Spinal cord (tissue), 10 donors: ENCODE measurements around the gene PEX19. TPM values are rescaled to one million over a fixed set of nuclear protein-coding genes. Genes with fewer than 3 reads are reported as not detected.

Experiments
- DNase-seq, 6 donors: peaks; one replicate each; pipeline versions ENCODE4 v3.0.0 to v3.0.0-alpha.2; 2013 to 2015; ENCODE audit warnings: low spot score in 6 of 6, low read depth in 4 of 6
- H3K27ac ChIP-seq: one replicate; pipeline ENCODE4 v1.5.1; 2013; ENCODE audit warnings: low read depth, low read length, control low read depth
- H3K27me3 ChIP-seq: one replicate; pipeline ENCODE4 v1.6.1; 2013; ENCODE audit warnings: low read length; ENCODE audit not compliant: control insufficient read depth, insufficient read depth
- H3K36me3 ChIP-seq: one replicate; pipeline ENCODE4 v1.6.1; 2013; ENCODE audit warnings: low read length; ENCODE audit not compliant: control insufficient read depth, insufficient read depth
- H3K4me1 ChIP-seq: one replicate; pipeline ENCODE4 v1.6.1; 2013; ENCODE audit warnings: low read length; ENCODE audit not compliant: control insufficient read depth, insufficient read depth
- H3K4me3 ChIP-seq: one replicate; pipeline ENCODE4 v1.5.1; 2013; ENCODE audit warnings: low read depth, low read length, control low read depth
- H3K9me3 ChIP-seq: one replicate; pipeline ENCODE4 v1.6.1; 2013; ENCODE audit warnings: low read length; ENCODE audit not compliant: control insufficient read depth, insufficient read depth
- WGBS: methylation state at CpG from one replicate; pipeline ENCODE4 v1.1.5; 2013; ENCODE audit warnings: missing lambda C conversion rate; ENCODE audit not compliant: insufficient coverage; 5-methylcytosine and 5-hydroxymethylcytosine counted together
- polyA plus RNA-seq, 2 donors: library from polyadenylated mRNA; unstranded; fragments of 120-200 nt; gene quantifications; one replicate each; pipeline ENCODE4 v1.2.1, GENCODE V29; 2013; ENCODE audit not compliant: insufficient read length in 2 of 2
- total RNA-seq, 2 donors: library from RNA; depleted of rRNA in 1 of 2; stranded (reverse); fragments of 120-200 nt in 1 of 2; fragments of >200 nt in 1 of 2; gene quantifications; one replicate each; pipeline versions ENCODE4 v1.2.3 to v1.2.4, GENCODE V29; 2013 to 2014
- donor health status: healthy.

Gene PEX19
- total and polyA plus RNA-seq, 4 donors: 54.6 to 67.5 (median 65.2) TPM

- Histone ChIP-seq H3K4me1 (peaks cover 12% of the 10 kb centered on the region), H3K36me3 (peaks cover 30% of the 10 kb centered on the region), H3K4me3 (peak overlapping the region; percentile 97), H3K27me3 (no peaks in the 10 kb centered on the region), H3K27ac (no peak overlapping the region), H3K9me3 (no peaks in the 10 kb centered on the region)
- WGBS: 87% methylated on average over 23 of the region's 23 CpGs
- no peak for DNase-seq
These were observed 573 bp upstream of the PEX19 start for GRCh38 chr1:160285506-160285905.

GRCh38 chr1:160284220-160284781 is 632 bp downstream of the PEX19 start:
- Histone ChIP-seq H3K27me3 (no peaks in the 10 kb centered on the region), H3K4me3 (peak overlapping the region; percentile 97), H3K27ac (peak overlapping the region; percentile 90), H3K36me3 (peaks cover 28% of the 10 kb centered on the region), H3K9me3 (no peaks in the 10 kb centered on the region), H3K4me1 (peaks cover 12% of the 10 kb centered on the region)
- DNase-seq: peak in 1 of 6 donors; percentile 58
- 2% methylated on average over 12 of the region's 15 CpGs for WGBS

- DNase-seq: no peak
- WGBS: 89% methylated on average over 7 of the region's 7 CpGs
These were observed 2.1 kb downstream of the PEX19 start for GRCh38 chr1:160282807-160283206.

GRCh38 chr1:160277987-160278386 is 6.9 kb downstream of the PEX19 start:
- Histone ChIP-seq H3K27ac (no peak overlapping the region), H3K36me3 (peaks cover 33% of the 10 kb centered on the region), H3K4me3 (no peak overlapping the region), H3K27me3 (no peaks in the 10 kb centered on the region), H3K4me1 (no peaks in the 10 kb centered on the region), H3K9me3 (no peaks in the 10 kb centered on the region)
- WGBS: no CpG with 5 or more reads among the region's 4 CpGs
- no peak for DNase-seq

More at GRCh38 chr1:160282807-160283206, 2.1 kb downstream of the PEX19 start:
- peaks cover 33% of the 10 kb centered on the region for H3K36me3 ChIP-seq
- no peaks in the 10 kb centered on the region for H3K27me3 ChIP-seq
- H3K4me1 ChIP-seq: peaks cover 12% of the 10 kb centered on the region
- H3K9me3 ChIP-seq: no peaks in the 10 kb centered on the region
- H3K27ac ChIP-seq: no peak overlapping the region
- H3K4me3 ChIP-seq: no peak overlapping the region

GRCh38 chr1:160277330-160277729 is 7.6 kb downstream of the PEX19 start:
- H3K4me3 ChIP-seq: no peak overlapping the region
- H3K27ac ChIP-seq: no peak overlapping the region
- no CpG with 5 or more reads among the region's 2 CpGs for WGBS
- H3K36me3 ChIP-seq: peaks cover 33% of the 10 kb centered on the region
- no peaks in the 10 kb centered on the region for H3K27me3 ChIP-seq
- H3K4me1 ChIP-seq: no peaks in the 10 kb centered on the region
- DNase-seq: no peak
- no peaks in the 10 kb centered on the region for H3K9me3 ChIP-seq

GRCh38 chr1:160271025-160271424 is 13.9 kb downstream of the PEX19 start:
- WGBS: no CpG with 5 or more reads among the region's 1 CpG
- Histone ChIP-seq H3K4me1 (no peaks in the 10 kb centered on the region), H3K4me3 (no peak overlapping the region), H3K27me3 (no peaks in the 10 kb centered on the region), H3K27ac (no peak overlapping the region), H3K9me3 (no peaks in the 10 kb centered on the region), H3K36me3 (no peaks in the 10 kb centered on the region)
- no peak for DNase-seq

GRCh38 chr1:160267284-160267991 is 17.5 kb downstream of the PEX19 start:
- Histone ChIP-seq H3K4me3 (no peak overlapping the region), H3K27ac (no peak overlapping the region), H3K4me1 (peaks cover 6% of the 10 kb centered on the region), H3K9me3 (no peaks in the 10 kb centered on the region), H3K27me3 (no peaks in the 10 kb centered on the region), H3K36me3 (no peaks in the 10 kb centered on the region)
- no peak for DNase-seq
- 79% methylated on average over 7 of the region's 10 CpGs for WGBS

- Histone ChIP-seq H3K36me3 (peaks cover 3% of the 10 kb centered on the region), H3K4me3 (no peak overlapping the region), H3K27me3 (no peaks in the 10 kb centered on the region), H3K27ac (no peak overlapping the region), H3K4me1 (peaks cover 6% of the 10 kb centered on the region), H3K9me3 (no peaks in the 10 kb centered on the region)
- DNase-seq: no peak
- no CpG with 5 or more reads among the region's 4 CpGs for WGBS
These were observed 20.1 kb downstream of the PEX19 start for GRCh38 chr1:160264795-160265307.

- peak within 1 kb of the TSS; percentile 93 for H3K27ac ChIP-seq
- no peaks in the 10 kb centered on the region for H3K27me3 ChIP-seq
- peaks cover 3% of the 10 kb centered on the region for H3K36me3 ChIP-seq
- H3K9me3 ChIP-seq: no peaks in the 10 kb centered on the region
- H3K4me3 ChIP-seq: peak within 1 kb of the TSS; percentile 97
- peak; percentile 94 to 99 (median 98) for DNase-seq
- 0% methylated on average over 67 of the region's 67 CpGs for WGBS
- peaks cover 11% of the 10 kb centered on the region for H3K4me1 ChIP-seq
These were observed 22.8 kb downstream of the PEX19 start, which contains the start of gene DCAF8 for GRCh38 chr1:160261893-160262794. DCAF8 (minus strand) TSS chr1:160262549; CDS start chr1:160244008, 18,541 bp downstream.
